Measurements from ENCODE around the gene SORCS2. TPM values are rescaled to one million over a fixed set of nuclear protein-coding genes. Genes with fewer than 3 reads are reported as not detected.

The SORCS2 gene
- total RNA-seq, 1 experiment from 2014 or later: 0.15 TPM

DNA sequence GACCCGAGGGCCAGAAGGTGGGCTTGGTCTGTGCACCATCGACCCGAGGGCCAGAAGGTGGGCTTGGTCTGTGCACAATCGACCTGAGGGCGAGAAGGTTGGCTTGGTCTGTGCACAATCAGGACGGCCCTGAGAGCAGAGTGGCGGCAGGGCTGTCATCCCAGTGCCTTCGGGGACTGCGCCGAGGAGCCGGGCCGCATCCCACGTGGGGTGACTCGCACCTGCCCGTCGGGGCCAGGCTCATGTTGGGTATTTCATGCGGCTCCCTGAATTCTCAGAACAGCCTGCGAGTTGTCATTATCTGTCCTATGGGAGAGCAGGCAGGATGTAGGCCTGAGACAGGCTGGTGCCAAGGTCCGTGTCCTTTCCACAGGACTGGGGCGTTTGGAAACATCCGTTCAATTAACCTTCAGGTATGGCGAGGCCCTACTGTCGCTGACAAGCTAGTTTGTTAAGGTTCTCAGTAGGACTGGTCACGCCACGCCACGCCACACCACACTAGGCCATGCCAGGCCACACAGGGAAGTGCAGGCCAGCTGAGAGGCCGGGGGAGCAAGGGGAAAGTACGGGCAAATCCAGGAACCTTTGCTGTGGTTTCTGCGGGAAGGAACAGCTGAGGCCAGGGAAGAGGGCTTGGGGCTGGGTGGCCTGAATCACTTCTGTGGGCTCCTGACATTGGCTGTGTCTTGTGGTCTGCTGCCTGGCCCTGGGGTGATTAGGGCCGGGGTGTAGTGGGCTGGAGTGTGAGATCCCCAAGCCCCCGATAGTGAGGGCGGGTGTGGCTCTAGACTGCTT, 564.4 kb downstream of the SORCS2 start:
- CTCF ChIA-PET: no interaction called here
- Histone ChIP-seq H3K36me3 (ENCODE audit: control insufficient read depth, insufficient read depth, low read length) (peaks cover 3% of the 10 kb centered on the region; the same call in 1 of the 2 replicates), H3K27ac (ENCODE audit: low read length) (peak overlapping the region; percentile 94), H3K9me3 (ENCODE audit: control insufficient read depth, insufficient read depth, low read depth, low read length) (no peaks in the 10 kb centered on the region), H3K4me1 (ENCODE audit: control insufficient read depth, insufficient read depth, low read length) (peaks cover 46% of the 10 kb centered on the region), H3K4me3 (ENCODE audit: low read depth in 2 of 2, low read length in 2 of 2) (peak overlapping the region; percentile 82 to 91), H3K27me3 (ENCODE audit: control insufficient read depth, insufficient read depth, low read length) (no peaks in the 10 kb centered on the region)
- BruUV-seq (replicated peaks): no TSS peak
- in situ Hi-C loops (cut with HindIII; ENCODE audit: low pct_unique_long_range_greater_than_20kb, low sequenced_read_pairs): no loop called here
- ATAC-seq: peak; percentile 4
- POLR2A ChIA-PET: no interaction called here
- 0 out of 2 replicates have a peak, but pooled peaks have one; percentile 6 for TF ChIP-seq POLR2AphosphoS5 (IDR thresholded peaks at IDR 0.05; ENCODE audit: low read depth, low read length)
- TF ChIP-seq, protein P1, sequence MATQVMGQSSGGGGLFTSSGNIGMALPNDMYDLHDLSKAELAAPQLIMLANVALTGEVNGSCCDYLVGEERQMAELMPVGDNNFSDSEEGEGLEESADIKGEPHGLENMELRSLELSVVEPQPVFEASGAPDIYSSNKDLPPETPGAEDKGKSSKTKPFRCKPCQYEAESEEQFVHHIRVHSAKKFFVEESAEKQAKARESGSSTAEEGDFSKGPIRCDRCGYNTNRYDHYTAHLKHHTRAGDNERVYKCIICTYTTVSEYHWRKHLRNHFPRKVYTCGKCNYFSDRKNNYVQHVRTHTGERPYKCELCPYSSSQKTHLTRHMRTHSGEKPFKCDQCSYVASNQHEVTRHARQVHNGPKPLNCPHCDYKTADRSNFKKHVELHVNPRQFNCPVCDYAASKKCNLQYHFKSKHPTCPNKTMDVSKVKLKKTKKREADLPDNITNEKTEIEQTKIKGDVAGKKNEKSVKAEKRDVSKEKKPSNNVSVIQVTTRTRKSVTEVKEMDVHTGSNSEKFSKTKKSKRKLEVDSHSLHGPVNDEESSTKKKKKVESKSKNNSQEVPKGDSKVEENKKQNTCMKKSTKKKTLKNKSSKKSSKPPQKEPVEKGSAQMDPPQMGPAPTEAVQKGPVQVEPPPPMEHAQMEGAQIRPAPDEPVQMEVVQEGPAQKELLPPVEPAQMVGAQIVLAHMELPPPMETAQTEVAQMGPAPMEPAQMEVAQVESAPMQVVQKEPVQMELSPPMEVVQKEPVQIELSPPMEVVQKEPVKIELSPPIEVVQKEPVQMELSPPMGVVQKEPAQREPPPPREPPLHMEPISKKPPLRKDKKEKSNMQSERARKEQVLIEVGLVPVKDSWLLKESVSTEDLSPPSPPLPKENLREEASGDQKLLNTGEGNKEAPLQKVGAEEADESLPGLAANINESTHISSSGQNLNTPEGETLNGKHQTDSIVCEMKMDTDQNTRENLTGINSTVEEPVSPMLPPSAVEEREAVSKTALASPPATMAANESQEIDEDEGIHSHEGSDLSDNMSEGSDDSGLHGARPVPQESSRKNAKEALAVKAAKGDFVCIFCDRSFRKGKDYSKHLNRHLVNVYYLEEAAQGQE (IDR thresholded peaks at IDR 0.05; ENCODE audit: insufficient read depth in 1 of 2, low read depth in 2 of 2, low read length in 1 of 2): no peak
- TF ChIP-seq, protein P2, sequence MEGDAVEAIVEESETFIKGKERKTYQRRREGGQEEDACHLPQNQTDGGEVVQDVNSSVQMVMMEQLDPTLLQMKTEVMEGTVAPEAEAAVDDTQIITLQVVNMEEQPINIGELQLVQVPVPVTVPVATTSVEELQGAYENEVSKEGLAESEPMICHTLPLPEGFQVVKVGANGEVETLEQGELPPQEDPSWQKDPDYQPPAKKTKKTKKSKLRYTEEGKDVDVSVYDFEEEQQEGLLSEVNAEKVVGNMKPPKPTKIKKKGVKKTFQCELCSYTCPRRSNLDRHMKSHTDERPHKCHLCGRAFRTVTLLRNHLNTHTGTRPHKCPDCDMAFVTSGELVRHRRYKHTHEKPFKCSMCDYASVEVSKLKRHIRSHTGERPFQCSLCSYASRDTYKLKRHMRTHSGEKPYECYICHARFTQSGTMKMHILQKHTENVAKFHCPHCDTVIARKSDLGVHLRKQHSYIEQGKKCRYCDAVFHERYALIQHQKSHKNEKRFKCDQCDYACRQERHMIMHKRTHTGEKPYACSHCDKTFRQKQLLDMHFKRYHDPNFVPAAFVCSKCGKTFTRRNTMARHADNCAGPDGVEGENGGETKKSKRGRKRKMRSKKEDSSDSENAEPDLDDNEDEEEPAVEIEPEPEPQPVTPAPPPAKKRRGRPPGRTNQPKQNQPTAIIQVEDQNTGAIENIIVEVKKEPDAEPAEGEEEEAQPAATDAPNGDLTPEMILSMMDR (IDR thresholded peaks at IDR 0.05): no peak
- no peak for TF ChIP-seq TCF7L2 (IDR thresholded peaks at IDR 0.05; ENCODE audit: low read depth, low read length)
- no peak for TF ChIP-seq SIN3A (IDR thresholded peaks at IDR 0.05; ENCODE audit: borderline replicate concordance, insufficient read depth, low read depth, low read length)
- intact Hi-C loops (cut with micrococcal nuclease; ENCODE audit: unreplicated experiment): no loop called here
- no peak for DNase-seq (ENCODE audit: low read depth, low spot score)

DNA sequence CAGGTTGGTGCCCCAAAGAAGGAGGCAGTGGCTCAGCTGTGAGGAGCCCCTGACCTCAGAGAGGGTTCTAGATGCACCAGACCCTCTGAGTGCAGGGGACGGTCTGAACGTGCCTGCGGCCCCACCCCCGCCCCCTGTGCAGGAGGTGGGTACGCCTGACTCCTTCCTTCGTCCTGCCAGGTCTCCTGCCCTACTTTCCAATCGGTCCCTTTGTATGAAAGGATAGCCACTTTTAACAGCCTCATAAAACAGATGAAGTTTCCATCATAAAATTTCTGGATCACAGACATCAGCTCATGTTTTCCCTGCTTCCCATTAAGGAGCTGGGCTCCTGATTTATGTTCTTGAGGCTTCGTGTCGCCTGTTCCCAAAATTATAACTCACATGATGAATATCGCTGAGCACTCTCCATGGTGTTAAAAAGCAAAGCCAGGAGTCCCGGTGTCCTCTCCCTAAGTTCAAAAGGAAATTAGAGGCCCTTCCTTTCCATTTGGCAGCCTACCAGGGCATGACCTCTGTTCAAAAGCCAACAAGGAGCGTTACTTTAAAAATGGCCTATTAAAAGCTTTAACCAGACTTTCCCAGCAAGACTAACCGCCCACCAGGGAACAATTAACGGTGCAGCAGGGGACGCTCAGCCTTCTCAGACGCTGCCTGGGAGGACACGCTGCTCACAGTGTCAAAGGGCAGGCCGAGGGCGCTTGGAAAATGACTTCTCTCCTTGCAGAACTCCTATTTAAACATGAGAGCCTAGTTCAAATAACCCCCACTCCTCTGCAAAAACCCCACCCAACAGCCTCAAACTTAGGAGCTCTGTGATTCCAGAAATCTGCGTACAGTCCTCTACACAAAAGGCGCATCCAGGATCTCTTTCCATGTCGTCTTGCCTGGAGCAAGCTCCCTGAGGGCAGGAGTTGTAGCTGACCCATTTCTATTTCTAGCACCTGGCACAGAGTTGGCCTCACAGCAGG, 565.4 kb downstream of the SORCS2 start:
- ChIA-PET CTCF (interaction anchor here (0.7 kb wide), 2 partner anchors 12 to 60 kb away, joined by 3 to 5 read pairs; no protein-coding TSS in a partner anchor), POLR2A (interaction anchor here (0.7 kb wide), 1 partner anchor 17 kb away, joined by 3 read pairs; no protein-coding TSS in a partner anchor)
- no peaks in the 10 kb centered on the region for H3K27me3 ChIP-seq (ENCODE audit: control insufficient read depth, insufficient read depth, low read length)
- peaks cover 3% of the 10 kb centered on the region; the same call in 1 of the 2 replicates for H3K36me3 ChIP-seq (ENCODE audit: control insufficient read depth, insufficient read depth, low read length)
- H3K4me1 ChIP-seq (ENCODE audit: control insufficient read depth, insufficient read depth, low read length): peaks cover 50% of the 10 kb centered on the region
- peak overlapping the region; percentile 82 to 91 for H3K4me3 ChIP-seq (ENCODE audit: low read depth in 2 of 2, low read length in 2 of 2)
- no TSS peak for BruUV-seq (replicated peaks)
- no peaks in the 10 kb centered on the region for H3K9me3 ChIP-seq (ENCODE audit: control insufficient read depth, insufficient read depth, low read depth, low read length)
- in situ Hi-C loops (cut with HindIII; ENCODE audit: low pct_unique_long_range_greater_than_20kb, low sequenced_read_pairs): no loop called here
- TF ChIP-seq, protein P1 (IDR thresholded peaks at IDR 0.05; ENCODE audit: insufficient read depth in 1 of 2, low read depth in 2 of 2, low read length in 1 of 2): peak in 1 of 2 experiments; percentile 67; a peak in 2 of 4 replicates
- TF ChIP-seq, protein P2 (IDR thresholded peaks at IDR 0.05): no peak
- TF ChIP-seq POLR2AphosphoS5 (IDR thresholded peaks at IDR 0.05; ENCODE audit: low read depth, low read length) (peak; percentile 14; the same call in 1 of the 2 replicates), SIN3A (IDR thresholded peaks at IDR 0.05; ENCODE audit: borderline replicate concordance, insufficient read depth, low read depth, low read length) (no peak), TCF7L2 (IDR thresholded peaks at IDR 0.05; ENCODE audit: low read depth, low read length) (peak; percentile 95)
- no peak for DNase-seq (ENCODE audit: low read depth, low spot score)
- peak overlapping the region; percentile 94 for H3K27ac ChIP-seq (ENCODE audit: low read length)
- intact Hi-C loops (cut with micrococcal nuclease; ENCODE audit: unreplicated experiment): no loop called here
- ATAC-seq: peak; percentile 17

Measured in Panc1 (cell line).